HepG2 (cell line): ENCODE measurements around the gene PRKACG. TPM values are rescaled to one million over a fixed set of nuclear protein-coding genes. Genes with fewer than 3 reads are reported as not detected.

Experiments used
- ATAC-seq: fragments of 200-7000 bp; cut with Tn5 transposase; 3 replicates; pipeline ENCODE4 v1.9.1; 2020; ENCODE audit warnings: mild to moderate bottlenecking, moderate library complexity
- BruUV-seq: library from RNA; stranded (reverse); fragments of 400-500 nt; replicated peaks from 2 replicates; lab custom pipeline; 2021; lab: Mats Ljungman, UMichigan
- CTCF ChIA-PET: fragments of 300-600 bp; formaldehyde crosslinking; extraction: SDS; loops from one replicate; lab custom pipeline; 2021; ENCODE audit warnings: low total read pairs, inconsistent platforms, low intra/inter-chr PET ratio; lab: Yijun Ruan, JAX
- POLR2A ChIA-PET: fragments of 350-600 bp; sonication (Branson Sonifier 250); formaldehyde crosslinking; loops from one replicate; lab custom pipeline; 2020; ENCODE audit warnings: antibody characterized with exemption, inconsistent platforms; lab: Yijun Ruan, JAX
- DNase-seq: peaks from one replicate; pipeline ENCODE4 v3.0.0-alpha.2; 2015; ENCODE audit warnings: low spot score
- FAIRE-seq: peaks from 3 replicates; lab custom pipeline; 2011; peaks lifted over from hg19 to GRCh38; lab: Jason Lieb, UNC
- H2AFZ ChIP-seq: one replicate; pipeline ENCODE4 v1.6.1; 2011; ENCODE audit warnings: low read length, inconsistent platforms
- H3K27ac ChIP-seq: fragments of 300-600 bp; 3 replicates; pipeline ENCODE4 v1.8.0; 2011; ENCODE audit warnings: mixed run types, mild to moderate bottlenecking, mixed read lengths, low read length, inconsistent platforms; ENCODE audit not compliant: insufficient read depth; ENCODE audit errors: extremely low read length
- H3K27me3 ChIP-seq, 2 experiments: fragments of 200-600 bp in 1 of 2; 2 replicates in 1 of 2; 3 replicates in 1 of 2; pipeline versions ENCODE4 v1.6.0 to v1.8.0; 2011; ENCODE audit warnings: low read length in 2 of 2, mild to moderate bottlenecking in 2 of 2, moderate library complexity in 2 of 2, inconsistent platforms in 1 of 2; ENCODE audit not compliant: insufficient read depth in 2 of 2, control insufficient read depth in 1 of 2
- H3K36me3 ChIP-seq, 2 experiments: fragments of 200-600 bp in 1 of 2; replicated peaks in 1 of 2; 2 replicates in 1 of 2; 3 replicates in 1 of 2; pipeline versions ENCODE4 v1.5.1 to v1.8.0; 2011; ENCODE audit warnings: low read length in 2 of 2, inconsistent platforms in 1 of 2; ENCODE audit not compliant: insufficient read depth in 2 of 2, control insufficient read depth in 1 of 2
- H3K4me1 ChIP-seq: 2 replicates; pipeline ENCODE4 v1.5.1; 2012; ENCODE audit warnings: low read length, inconsistent platforms; ENCODE audit not compliant: insufficient read depth
- H3K4me2 ChIP-seq: 2 replicates; pipeline ENCODE4 v1.6.0; 2011; ENCODE audit warnings: low read depth, low read length, inconsistent platforms
- H3K4me3 ChIP-seq, 3 experiments: fragments of 200-600 bp in 1 of 3; sonication (generic), shearing (Covaris generic) in 1 of 3; replicated peaks in 1 of 3; 2 replicates each; pipeline ENCODE4 v1.5.1; 2011 to 2016; ENCODE audit warnings: low read length in 3 of 3, inconsistent platforms in 2 of 3, low read depth in 2 of 3, mild to moderate bottlenecking in 2 of 3, control low read depth in 1 of 3, mixed read lengths in 1 of 3; ENCODE audit not compliant: insufficient read depth in 1 of 3
- H3K79me2 ChIP-seq: one replicate; pipeline ENCODE4 v1.6.1; 2011; ENCODE audit warnings: low read length, inconsistent platforms; ENCODE audit not compliant: insufficient read depth
- H3K9ac ChIP-seq: 2 replicates; pipeline ENCODE4 v1.6.0; 2011; ENCODE audit warnings: mild to moderate bottlenecking, low read depth, low read length, inconsistent platforms; ENCODE audit not compliant: insufficient read depth
- H3K9me3 ChIP-seq: 2 replicates; pipeline ENCODE4 v1.5.1; 2012; ENCODE audit warnings: mild to moderate bottlenecking, low read length
- H4K20me1 ChIP-seq: 2 replicates; pipeline ENCODE4 v1.6.0; 2011; ENCODE audit warnings: inconsistent platforms, mild to moderate bottlenecking, low read length, moderate library complexity; ENCODE audit not compliant: insufficient read depth
- ADNP ChIP-seq: sonication (generic); formaldehyde crosslinking; IDR thresholded peaks from 2 replicates; pipeline ENCODE4 v1.4.0; 2020; ENCODE audit warnings: missing genetic modification reagents
- AFF4 ChIP-seq: sonication (generic); formaldehyde crosslinking; IDR thresholded peaks from 2 replicates; pipeline ENCODE4 v1.4.0; 2020; ENCODE audit warnings: missing genetic modification reagents
- ARNT ChIP-seq: fragments of 450-650 bp; IDR thresholded peaks from 2 replicates; pipeline ENCODE4 v1.6.1; 2017
- MTF1 ChIP-seq: sonication (generic); formaldehyde crosslinking; IDR thresholded peaks from 2 replicates; pipeline ENCODE4 v1.5.0; 2020; ENCODE audit warnings: missing genetic modification reagents
- REPIN1 ChIP-seq: sonication (generic); formaldehyde crosslinking; IDR thresholded peaks from 2 replicates; pipeline ENCODE4 v1.8.0; 2022; ENCODE audit warnings: missing genetic modification reagents, low read depth, mild to moderate bottlenecking, borderline replicate concordance
- SPEN ChIP-seq: sonication (generic); formaldehyde crosslinking; IDR thresholded peaks from 2 replicates; pipeline ENCODE4 v1.5.1; 2020; ENCODE audit warnings: low read depth, mild to moderate bottlenecking, missing genetic modification reagents
- ZNF224 ChIP-seq: sonication (generic); formaldehyde crosslinking; IDR thresholded peaks from 2 replicates; pipeline ENCODE4 v1.5.0; 2020; ENCODE audit warnings: mild to moderate bottlenecking, missing genetic modification reagents
- ZNF232 ChIP-seq: sonication (generic); formaldehyde crosslinking; IDR thresholded peaks from 2 replicates; pipeline ENCODE4 v1.4.0; 2020; ENCODE audit warnings: missing genetic modification reagents, borderline replicate concordance
- ZNF615 ChIP-seq: sonication (generic); formaldehyde crosslinking; IDR thresholded peaks from 2 replicates; pipeline ENCODE4 v1.5.0; 2020; ENCODE audit warnings: mild to moderate bottlenecking, missing genetic modification reagents, borderline replicate concordance
- ZNF788 ChIP-seq: sonication (generic); formaldehyde crosslinking; IDR thresholded peaks from 2 replicates; pipeline ENCODE4 v1.5.0; 2020; ENCODE audit warnings: mild to moderate bottlenecking, missing genetic modification reagents, borderline replicate concordance
- ZNF83 ChIP-seq: sonication (generic); formaldehyde crosslinking; IDR thresholded peaks from 2 replicates; pipeline ENCODE4 v1.4.0; 2020; ENCODE audit warnings: missing genetic modification reagents, mild to moderate bottlenecking, borderline replicate concordance
- ZSCAN31 ChIP-seq: sonication (generic); formaldehyde crosslinking; IDR thresholded peaks from 2 replicates; pipeline ENCODE4 v1.5.0; 2020; ENCODE audit warnings: low read depth, mild to moderate bottlenecking, missing genetic modification reagents
- WGBS: methylation state at CpG from one replicate; pipeline ENCODE4 v1.1.6; 2017; ENCODE audit warnings: low lambda C conversion rate; 5-methylcytosine and 5-hydroxymethylcytosine counted together
- in situ Hi-C: cut with HindIII; loops from 2 replicates; pipeline ENCODE4 v1.10.0; 2017; ENCODE audit warnings: low pct_unique_long_range_greater_than_20kb; ENCODE audit not compliant: extremely low pct_ligation_motif_present
- intact Hi-C: fragments of 100-400 bp; cut with micrococcal nuclease; formaldehyde crosslinking; loops from one replicate; pipeline ENCODE4 v1.10.0; 2022; ENCODE audit not compliant: unreplicated experiment
- polyA plus RNA-seq, 8 experiments: library from polyadenylated mRNA; depleted of rRNA in 3 of 8; stranded (reverse) in 7 of 8; unstranded in 1 of 8; fragments of >200 nt; fragmentation: Illumina TruSeq in 4 of 8; extraction: Trizol in 4 of 8; gene quantifications; 2 replicates each; pipeline versions ENCODE4 v1.2.1 to v1.2.3, GENCODE V29; 2011 to 2016; ENCODE audit warnings: low read depth in 4 of 8, missing spikeins in 1 of 8, mixed read lengths in 1 of 8; ENCODE audit not compliant: insufficient read depth in 1 of 8
- total RNA-seq, 5 experiments: library from RNA; depleted of rRNA; stranded (reverse); fragments of >200 nt; fragmentation: Illumina TruSeq; extraction: Trizol; gene quantifications; 2 replicates each; pipeline ENCODE4 v1.2.3, GENCODE V29; 2016; ENCODE audit warnings: low read depth in 1 of 5

The PRKACG gene
- total and polyA plus RNA-seq, 2 of the 13 experiments (the other 11 are each of a cell fraction or from before 2014, with no cell fraction given) = not detected

- DNase-seq = no peak
- Histone ChIP-seq H3K9me3 (no peaks in the 10 kb centered on the region), H3K4me1 (peaks cover 7% of the 10 kb centered on the region; the same call in 1 of the 2 replicates), H2AFZ (no peak overlapping the region), H3K4me2 (no peak overlapping the region), H3K4me3 (no peak overlapping the region), H3K79me2 (no peaks in the 10 kb centered on the region), H4K20me1 (no peaks in the 10 kb centered on the region), H3K36me3 (peaks cover 3 to 6% of the 10 kb centered on the region in 2 experiments; a peak in 3 of 5 replicates), H3K27me3 (no peaks in the 10 kb centered on the region), H3K9ac (no peak overlapping the region), H3K27ac (no peak overlapping the region)
- no peak for ATAC-seq
- ChIA-PET POLR2A (no interaction called here), CTCF (no interaction called here)
- no TSS peak for BruUV-seq
- intact Hi-C loops (no loop called here), in situ Hi-C loops (loop anchor here (5.0 to 10.0 kb wide), 2 partner anchors 298 to 421 kb away; partner anchors contain the start of gene PIP5K1B)
- TF ChIP-seq ARNT (no peak), AFF4 (CRISPR knock-in tag) (no peak), ZNF615 (CRISPR knock-in tag) (no peak), ZNF224 (no peak), ZSCAN31 (CRISPR knock-in tag) (no peak), REPIN1 (CRISPR knock-in tag) (no peak), MTF1 (no peak), ADNP (CRISPR knock-in tag) (no peak), ZNF232 (CRISPR knock-in tag) (no peak), ZNF83 (no peak), ZNF788 (CRISPR knock-in tag) (no peak), SPEN (no peak)
- 85% methylated on average over 8 of the region's 8 CpGs for WGBS
- no peak for FAIRE-seq
These were observed 10.9 kb downstream of the PRKACG start for GRCh38 chr9:69003051-69003450.
